NT2/D1 (cell line): ENCODE measurements around the gene TRIM37.
"Not testable (repeated sequence)": the region's sequence is repeated elsewhere in the genome, so short reads cannot be mapped to it uniquely, and the experiment has no call there.

Source experiments
- DNase-seq: peaks from one replicate; pipeline ENCODE4 v3.0.0-alpha.2; 2011; ENCODE audit warnings: low read depth, low spot score
- H3K27me3 ChIP-seq: 2 replicates; pipeline ENCODE4 v1.6.0; 2011; ENCODE audit warnings: mild to moderate bottlenecking; ENCODE audit not compliant: insufficient read length, insufficient read depth
- H3K36me3 ChIP-seq: 2 replicates; pipeline ENCODE4 v1.6.1; 2011; ENCODE audit warnings: mild to moderate bottlenecking, low read length, mixed read lengths; ENCODE audit not compliant: insufficient read depth, insufficient read length
- H3K4me1 ChIP-seq: 2 replicates; pipeline ENCODE4 v1.5.1; 2011; ENCODE audit not compliant: insufficient read depth, insufficient read length
- H3K4me3 ChIP-seq: 2 replicates; pipeline ENCODE4 v1.5.1; 2011; ENCODE audit warnings: low read depth; ENCODE audit not compliant: insufficient read length
- H3K9ac ChIP-seq: 2 replicates; pipeline ENCODE4 v1.6.0; 2011; ENCODE audit warnings: low read depth; ENCODE audit not compliant: insufficient read length
- H3K9me3 ChIP-seq: 2 replicates; pipeline ENCODE4 v1.5.1; 2011; ENCODE audit warnings: mild to moderate bottlenecking, low read length; ENCODE audit not compliant: insufficient read depth
- SUZ12 ChIP-seq: IDR thresholded peaks from 2 replicates; pipeline ENCODE4 v1.6.1; 2011; ENCODE audit not compliant: insufficient read length, insufficient read depth; ENCODE audit errors: extremely low read depth
- YY1 ChIP-seq: IDR thresholded peaks from 2 replicates; pipeline ENCODE4 v1.6.1; 2011; ENCODE audit not compliant: insufficient read length, insufficient read depth
- ZNF274 ChIP-seq: IDR thresholded peaks from 2 replicates; pipeline ENCODE4 v1.6.1; 2011; ENCODE audit warnings: mild to moderate bottlenecking, low read depth, low read length

TRIM37 gene

GRCh38 chr17:58970609-58971450, 135.8 kb downstream of the TRIM37 start:
- no peak for DNase-seq
- H3K36me3 ChIP-seq = no peaks in the 10 kb centered on the region
- TF ChIP-seq ZNF274 (no peak), YY1 (no peak), SUZ12 (no peak)
- no peaks in the 10 kb centered on the region for H3K4me1 ChIP-seq
- H3K9me3 ChIP-seq = no peaks in the 10 kb centered on the region
- H3K4me3 ChIP-seq = no peak overlapping the region
- H3K9ac ChIP-seq = no peak overlapping the region
- no peaks in the 10 kb centered on the region for H3K27me3 ChIP-seq

- Histone ChIP-seq H3K36me3 (no peaks in the 10 kb centered on the region), H3K27me3 (no peaks in the 10 kb centered on the region), H3K4me3 (no peak overlapping the region), H3K9me3 (no peaks in the 10 kb centered on the region), H3K9ac (no peak overlapping the region), H3K4me1 (no peaks in the 10 kb centered on the region)
- no peak for DNase-seq
- TF ChIP-seq ZNF274 (no peak), SUZ12 (no peak), YY1 (no peak)
These were observed 137.1 kb downstream of the TRIM37 start for GRCh38 chr17:58969612-58970011.

- no peaks in the 10 kb centered on the region for H3K27me3 ChIP-seq
- H3K36me3 ChIP-seq = no peaks in the 10 kb centered on the region
- no peak for TF ChIP-seq SUZ12
- TF ChIP-seq YY1 = no peak
- TF ChIP-seq ZNF274 = no peak
- no peak overlapping the region for H3K9ac ChIP-seq
- H3K4me1 ChIP-seq = no peaks in the 10 kb centered on the region
- no peak overlapping the region for H3K4me3 ChIP-seq
- H3K9me3 ChIP-seq = no peaks in the 10 kb centered on the region
- no peak for DNase-seq
These were observed 137.5 kb downstream of the TRIM37 start for GRCh38 chr17:58969156-58969555.

GRCh38 chr17:58968426-58969061, 138.1 kb downstream of the TRIM37 start:
- DNase-seq = no peak
- Histone ChIP-seq H3K27me3 (no peaks in the 10 kb centered on the region), H3K9ac (no peak overlapping the region), H3K4me1 (no peaks in the 10 kb centered on the region), H3K9me3 (no peaks in the 10 kb centered on the region), H3K4me3 (no peak overlapping the region), H3K36me3 (no peaks in the 10 kb centered on the region)
- TF ChIP-seq YY1 = no peak
- no peak for TF ChIP-seq SUZ12
- TF ChIP-seq ZNF274 = no peak

GRCh38 chr17:58966208-58966607, 140.5 kb downstream of the TRIM37 start:
- no peak for DNase-seq
- Histone ChIP-seq H3K4me1 (no peaks in the 10 kb centered on the region), H3K9me3 (no peaks in the 10 kb centered on the region), H3K4me3 (no peak overlapping the region), H3K36me3 (no peaks in the 10 kb centered on the region), H3K9ac (no peak overlapping the region), H3K27me3 (no peaks in the 10 kb centered on the region)
- TF ChIP-seq SUZ12 (no peak), YY1 (no peak)

GRCh38 chr17:58965221-58965620, 141.5 kb downstream of the TRIM37 start:
- H3K9me3 ChIP-seq = no peaks in the 10 kb centered on the region
- no peak for DNase-seq
- TF ChIP-seq ZNF274 (no peak), SUZ12 (no peak), YY1 (no peak)
- no peaks in the 10 kb centered on the region for H3K36me3 ChIP-seq
- no peak overlapping the region for H3K4me3 ChIP-seq
- no peaks in the 10 kb centered on the region for H3K27me3 ChIP-seq
- no peak overlapping the region for H3K9ac ChIP-seq
- H3K4me1 ChIP-seq = no peaks in the 10 kb centered on the region

GRCh38 chr17:58960068-58960467, 146.6 kb downstream of the TRIM37 start:
- DNase-seq = no peak
- Histone ChIP-seq H3K4me1 (no peaks in the 10 kb centered on the region), H3K9ac (no peak overlapping the region), H3K27me3 (no peaks in the 10 kb centered on the region), H3K4me3 (no peak overlapping the region), H3K36me3 (no peaks in the 10 kb centered on the region), H3K9me3 (no peaks in the 10 kb centered on the region)
- no peak for TF ChIP-seq ZNF274
- TF ChIP-seq YY1 = no peak
- TF ChIP-seq SUZ12 = no peak

- not testable (repeated sequence) for H3K4me1 ChIP-seq, DNase-seq, H3K9me3 ChIP-seq
These were observed 149.0 kb downstream of the TRIM37 start for GRCh38 chr17:58957725-58958073.

More at GRCh38 chr17:58957725-58958073, 149.0 kb downstream of the TRIM37 start:
- not testable (repeated sequence) for H3K36me3 ChIP-seq, H3K4me3 ChIP-seq, H3K9ac ChIP-seq, H3K27me3 ChIP-seq
